ACC112 (cell line): Measurements from ENCODE around the gene LRP1B.
"Not testable (repeated sequence)": the region's sequence is repeated elsewhere in the genome, so short reads cannot be mapped to it uniquely, and the experiment has no call there.

ENCODE experiments used
- H2AFZ ChIP-seq: fragments of 200-600 bp; sonication (generic); one replicate; pipeline ENCODE4 v1.6.0; 2017; ENCODE audit warnings: antibody characterized with exemption, low read length; ENCODE audit not compliant: unreplicated experiment
- H3K27ac ChIP-seq: fragments of 200-600 bp; sonication (generic); 2 replicates; pipeline ENCODE4 v1.5.1; 2014; ENCODE audit warnings: low read depth, mild to moderate bottlenecking, antibody characterized with exemption, low read length, moderate library complexity
- H3K27me3 ChIP-seq: fragments of 200-600 bp; sonication (generic); 2 replicates; pipeline ENCODE4 v1.6.1; 2014; ENCODE audit warnings: mild to moderate bottlenecking, antibody characterized with exemption, low read length, moderate library complexity, mixed read lengths; ENCODE audit not compliant: insufficient read depth
- H3K36me3 ChIP-seq: fragments of 200-600 bp; sonication (generic); 2 replicates; pipeline ENCODE4 v1.6.1; 2016; ENCODE audit warnings: mild to moderate bottlenecking, antibody characterized with exemption, low read length, moderate library complexity, mixed read lengths; ENCODE audit not compliant: insufficient read depth
- H3K4me1 ChIP-seq: fragments of 200-600 bp; sonication (generic); one replicate; pipeline ENCODE4 v1.6.1; 2016; ENCODE audit warnings: low read length, mixed read lengths; ENCODE audit not compliant: insufficient read depth, unreplicated experiment, control insufficient read depth
- H3K4me3 ChIP-seq: fragments of 200-600 bp; sonication (generic); 2 replicates; pipeline ENCODE4 v1.5.1; 2014; ENCODE audit warnings: mild to moderate bottlenecking, low read depth, low read length
- H3K79me2 ChIP-seq: fragments of 200-600 bp; sonication (generic); one replicate; pipeline ENCODE4 v1.6.0; 2016; ENCODE audit warnings: low read length; ENCODE audit not compliant: control insufficient read depth, unreplicated experiment, insufficient read depth

LRP1B gene

DNA sequence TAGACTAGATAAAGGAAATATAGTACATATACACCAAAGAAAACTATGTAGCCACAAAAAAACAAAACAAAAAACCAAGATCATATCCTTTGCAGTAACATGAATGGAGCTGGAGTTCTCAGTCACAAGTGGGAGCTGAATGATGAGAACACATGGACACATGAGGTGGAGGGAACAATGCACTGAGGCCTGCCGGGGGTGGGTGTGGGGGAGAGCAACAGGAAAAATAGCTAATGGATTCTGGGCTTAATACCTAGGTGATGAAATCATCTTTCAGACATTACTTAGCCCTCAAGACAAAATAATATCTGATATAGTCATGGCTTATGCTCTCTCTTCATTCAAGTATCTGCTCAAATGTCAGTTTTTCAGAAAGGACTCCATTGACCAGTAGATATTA, 930.6 kb downstream of the LRP1B start:
- no peak overlapping the region for H3K4me3 ChIP-seq
- H3K4me1 ChIP-seq, result no peaks in the 10 kb centered on the region
- no peaks in the 10 kb centered on the region for H3K36me3 ChIP-seq
- no peak overlapping the region for H2AFZ ChIP-seq
- no peak overlapping the region for H3K27ac ChIP-seq
- no peaks in the 10 kb centered on the region for H3K79me2 ChIP-seq
- H3K27me3 ChIP-seq, result no peaks in the 10 kb centered on the region

DNA sequence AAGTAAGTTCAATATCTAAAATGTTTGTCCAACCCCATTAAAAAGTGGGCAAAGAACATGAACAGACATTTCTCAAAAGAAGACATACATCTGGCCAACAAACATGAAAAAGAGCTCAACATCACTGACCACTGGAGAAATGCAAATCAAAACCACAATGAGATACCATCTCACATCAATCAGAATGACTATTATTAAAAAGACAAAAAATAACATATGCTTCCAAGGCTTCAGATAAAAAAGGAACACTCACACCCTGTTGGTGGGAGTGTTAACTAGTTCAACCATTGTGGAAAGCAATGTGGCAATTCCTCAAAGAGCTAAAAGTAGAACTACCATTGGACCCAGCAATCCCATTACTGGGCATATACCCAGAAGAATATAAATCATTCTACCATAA, 931.1 kb downstream of the LRP1B start:
- H3K27me3 ChIP-seq, result no peaks in the 10 kb centered on the region
- H3K4me3 ChIP-seq, result no peak overlapping the region
- no peak overlapping the region for H2AFZ ChIP-seq
- H3K27ac ChIP-seq, result no peak overlapping the region
- H3K4me1 ChIP-seq, result no peaks in the 10 kb centered on the region
- no peaks in the 10 kb centered on the region for H3K36me3 ChIP-seq
- no peaks in the 10 kb centered on the region for H3K79me2 ChIP-seq

DNA sequence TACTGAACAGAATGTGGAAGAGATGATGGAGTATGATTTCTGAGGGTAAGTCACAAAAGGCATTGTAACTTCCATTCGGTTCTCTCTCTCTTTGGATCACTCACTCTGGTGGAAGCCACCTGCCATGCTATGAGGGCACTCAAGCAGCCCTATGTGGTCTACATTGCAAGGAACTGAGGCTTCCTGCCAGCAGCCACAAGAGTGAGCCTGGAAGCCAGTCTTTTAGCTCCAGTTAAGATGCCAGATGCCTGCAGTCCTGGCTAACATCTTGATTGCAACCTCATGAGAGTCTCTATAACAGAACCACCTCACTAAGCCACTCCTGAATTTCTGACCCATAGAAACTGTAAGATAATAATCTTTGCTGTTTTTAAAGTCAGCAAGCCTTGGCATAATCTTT, 935.7 kb downstream of the LRP1B start:
- Histone ChIP-seq H3K36me3 (no peaks in the 10 kb centered on the region), H3K4me1 (no peaks in the 10 kb centered on the region), H3K4me3 (no peak overlapping the region), H3K27ac (no peak overlapping the region), H3K79me2 (no peaks in the 10 kb centered on the region), H3K27me3 (no peaks in the 10 kb centered on the region), H2AFZ (no peak overlapping the region)

DNA sequence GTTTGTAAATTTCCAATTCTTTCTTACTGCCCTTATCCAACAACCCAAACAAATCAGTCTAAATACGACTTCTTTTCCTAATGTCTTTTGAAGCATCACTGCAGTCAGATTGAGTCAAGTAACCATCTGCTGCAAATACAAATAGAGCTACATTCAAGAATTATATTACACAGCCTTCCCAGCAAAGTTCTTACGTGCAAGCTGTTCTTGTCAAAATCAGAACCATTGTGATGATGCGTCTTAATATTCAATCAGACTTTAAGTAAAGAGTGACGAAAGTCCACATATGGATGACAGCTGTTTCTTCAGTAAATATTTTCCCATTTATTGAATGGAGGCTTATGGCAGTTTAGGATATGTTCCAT, 943.8 kb downstream of the LRP1B start:
- H3K4me1 ChIP-seq, result no peaks in the 10 kb centered on the region
- H3K27me3 ChIP-seq, result no peaks in the 10 kb centered on the region
- H3K27ac ChIP-seq, result no peak overlapping the region
- H3K4me3 ChIP-seq, result no peak overlapping the region
- no peak overlapping the region for H2AFZ ChIP-seq
- H3K79me2 ChIP-seq, result no peaks in the 10 kb centered on the region
- no peaks in the 10 kb centered on the region for H3K36me3 ChIP-seq

DNA sequence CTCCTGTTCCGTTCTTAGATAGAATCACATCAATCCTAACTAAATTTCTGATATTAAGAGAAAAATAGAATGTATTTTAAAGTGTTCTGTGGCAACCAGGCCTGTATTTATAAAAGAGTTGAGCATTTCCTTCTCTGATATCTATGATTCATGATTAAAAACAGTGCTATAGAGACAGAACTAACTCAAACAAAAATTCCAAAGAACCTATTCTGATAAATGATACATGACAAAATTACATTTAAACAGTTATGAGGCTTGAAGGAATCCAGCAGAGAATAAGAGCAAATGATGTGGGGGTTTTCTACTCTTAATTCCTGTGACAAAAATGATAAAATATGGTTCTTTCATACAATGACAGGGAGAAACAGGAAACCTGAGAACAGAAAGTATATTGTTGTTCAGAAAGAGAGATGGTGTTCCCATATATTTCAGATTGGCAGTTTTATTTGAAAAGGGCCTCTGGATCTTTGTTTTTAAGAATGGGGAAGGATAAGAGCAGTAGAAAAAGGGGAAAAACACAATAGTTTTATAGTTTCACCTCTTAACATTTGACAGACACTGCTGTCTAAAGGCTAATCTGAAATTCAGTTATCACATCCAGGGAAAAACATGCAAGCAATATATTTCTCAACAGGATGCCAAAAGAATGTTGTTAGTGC, 944.3 kb downstream of the LRP1B start:
- H3K4me3 ChIP-seq, result no peak overlapping the region
- H3K27ac ChIP-seq, result no peak overlapping the region
- no peaks in the 10 kb centered on the region for H3K79me2 ChIP-seq
- H3K27me3 ChIP-seq, result no peaks in the 10 kb centered on the region
- no peaks in the 10 kb centered on the region for H3K36me3 ChIP-seq
- no peak overlapping the region for H2AFZ ChIP-seq
- H3K4me1 ChIP-seq, result no peaks in the 10 kb centered on the region

DNA sequence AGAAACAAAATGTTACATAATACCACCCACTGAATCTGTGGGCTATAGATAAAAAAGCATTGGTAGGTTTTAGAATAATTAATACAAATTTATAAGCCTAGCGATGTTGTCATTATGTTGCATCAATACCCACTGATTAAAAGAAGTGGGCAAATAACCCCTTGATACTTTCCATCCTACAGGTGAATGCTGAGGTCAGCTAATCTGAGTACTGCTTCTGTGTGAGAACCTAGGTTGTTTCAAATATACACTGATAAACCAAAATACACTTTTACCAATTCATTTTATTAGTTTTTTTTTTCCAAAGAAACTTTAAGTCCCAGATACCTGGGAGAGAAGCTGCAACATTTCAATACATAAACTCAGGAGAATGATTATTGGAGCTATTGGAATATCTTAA, 948.6 kb downstream of the LRP1B start:
- no peaks in the 10 kb centered on the region for H3K79me2 ChIP-seq
- no peak overlapping the region for H3K27ac ChIP-seq
- H3K27me3 ChIP-seq, result no peaks in the 10 kb centered on the region
- H3K4me3 ChIP-seq, result no peak overlapping the region
- H3K4me1 ChIP-seq, result no peaks in the 10 kb centered on the region
- no peak overlapping the region for H2AFZ ChIP-seq
- H3K36me3 ChIP-seq, result no peaks in the 10 kb centered on the region

DNA sequence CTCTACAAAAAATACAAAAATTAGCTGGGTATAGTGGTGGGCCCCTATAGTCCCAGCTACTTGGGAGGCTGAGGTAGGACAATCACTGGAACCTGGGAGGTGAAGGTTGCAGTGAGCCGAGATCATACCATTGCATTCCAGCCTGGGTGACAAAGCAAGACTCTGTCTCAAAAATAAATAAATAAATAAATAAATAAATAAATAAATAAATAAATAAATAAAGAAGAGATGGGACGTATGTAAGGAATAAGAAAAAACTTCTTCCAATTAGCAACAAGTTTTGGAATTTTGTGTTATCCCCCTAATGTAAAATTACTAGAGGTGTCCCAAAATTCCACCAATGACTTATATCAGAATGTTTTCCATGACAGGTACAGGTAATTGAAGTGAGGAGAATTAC, 961.7 kb downstream of the LRP1B start:
- not testable (repeated sequence) for H3K4me3 ChIP-seq, H2AFZ ChIP-seq, H3K27me3 ChIP-seq, H3K79me2 ChIP-seq, H3K4me1 ChIP-seq, H3K36me3 ChIP-seq, H3K27ac ChIP-seq

DNA sequence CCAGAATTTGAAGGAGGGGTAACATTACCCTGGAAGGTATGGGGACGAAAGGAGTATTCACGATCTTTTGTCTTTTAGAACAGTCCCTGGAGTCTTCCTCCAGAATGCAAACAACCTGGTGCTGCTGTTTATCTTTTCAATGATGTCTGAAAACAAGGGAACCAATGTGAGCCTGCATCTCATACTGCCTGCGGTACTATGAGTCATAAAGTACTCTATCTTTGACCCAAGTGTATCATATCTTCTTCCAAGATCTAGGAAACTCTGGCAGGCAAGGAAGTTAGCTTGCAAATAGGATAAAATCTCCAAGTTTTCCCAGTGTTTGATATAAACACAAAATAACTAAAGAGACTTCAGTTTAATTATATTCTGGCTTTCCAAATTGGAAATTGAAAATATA, 968.5 kb downstream of the LRP1B start:
- Histone ChIP-seq H3K4me1 (no peaks in the 10 kb centered on the region), H3K27me3 (no peaks in the 10 kb centered on the region), H3K27ac (no peak overlapping the region), H2AFZ (no peak overlapping the region), H3K4me3 (no peak overlapping the region), H3K79me2 (no peaks in the 10 kb centered on the region), H3K36me3 (no peaks in the 10 kb centered on the region)

DNA sequence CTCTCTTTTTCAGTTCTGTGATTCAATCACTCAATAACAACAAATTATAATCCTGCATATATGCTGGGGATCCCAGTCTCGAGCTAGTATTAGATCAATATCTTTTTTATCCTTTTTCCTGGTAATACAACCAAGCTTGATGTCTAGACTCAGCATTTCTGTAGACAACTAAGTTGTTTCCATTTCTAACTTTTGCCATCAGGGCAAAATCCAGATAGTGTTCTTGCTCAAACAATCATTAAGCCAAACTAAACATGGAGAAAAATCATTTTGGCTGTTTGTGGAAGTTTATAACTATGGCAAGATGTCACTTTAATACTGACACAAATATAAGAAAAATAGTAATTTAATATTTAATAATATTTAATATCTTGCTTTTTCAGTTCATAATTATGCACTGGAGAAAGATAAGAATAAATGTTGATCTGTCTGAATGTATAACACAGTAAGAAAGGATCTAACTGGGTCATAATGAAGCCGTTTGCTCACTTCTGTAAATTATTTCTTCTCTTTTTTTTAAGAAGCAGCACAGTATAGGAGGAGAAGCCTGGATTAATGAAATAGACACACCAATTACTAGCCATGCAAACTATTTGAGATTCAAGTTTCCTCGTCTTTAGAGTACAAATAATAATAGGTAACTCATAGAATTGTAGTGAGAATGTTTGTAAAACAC, 979.1 kb downstream of the LRP1B start:
- H3K79me2 ChIP-seq, result no peaks in the 10 kb centered on the region
- no peaks in the 10 kb centered on the region for H3K4me1 ChIP-seq
- peak overlapping the region; percentile 58 for H2AFZ ChIP-seq
- no peaks in the 10 kb centered on the region for H3K27me3 ChIP-seq
- no peaks in the 10 kb centered on the region for H3K36me3 ChIP-seq
- no peak overlapping the region for H3K27ac ChIP-seq
- no peak overlapping the region for H3K4me3 ChIP-seq

DNA sequence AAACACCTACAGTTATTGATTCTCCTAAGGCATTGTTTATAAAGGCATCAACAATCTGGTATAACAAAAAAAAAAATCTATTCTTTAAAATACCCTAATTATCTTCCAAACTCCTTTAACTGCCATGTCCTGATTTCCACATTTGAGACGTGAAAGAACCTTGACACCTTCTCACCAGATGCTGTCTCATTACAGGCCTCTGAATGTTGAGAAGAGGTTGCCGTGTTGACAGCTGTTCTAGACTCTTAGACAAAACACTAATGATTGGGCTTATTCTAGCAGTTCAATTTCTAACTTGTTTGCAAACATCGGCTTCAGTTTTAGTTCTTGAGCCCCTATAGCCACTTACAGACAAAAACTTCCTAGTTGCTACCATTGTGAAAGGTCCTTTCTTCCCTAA, 988.8 kb downstream of the LRP1B start:
- Histone ChIP-seq H3K36me3 (no peaks in the 10 kb centered on the region), H3K4me3 (no peak overlapping the region), H3K79me2 (no peaks in the 10 kb centered on the region), H3K27me3 (no peaks in the 10 kb centered on the region), H3K4me1 (no peaks in the 10 kb centered on the region), H2AFZ (peak overlapping the region; percentile 19), H3K27ac (no peak overlapping the region)

DNA sequence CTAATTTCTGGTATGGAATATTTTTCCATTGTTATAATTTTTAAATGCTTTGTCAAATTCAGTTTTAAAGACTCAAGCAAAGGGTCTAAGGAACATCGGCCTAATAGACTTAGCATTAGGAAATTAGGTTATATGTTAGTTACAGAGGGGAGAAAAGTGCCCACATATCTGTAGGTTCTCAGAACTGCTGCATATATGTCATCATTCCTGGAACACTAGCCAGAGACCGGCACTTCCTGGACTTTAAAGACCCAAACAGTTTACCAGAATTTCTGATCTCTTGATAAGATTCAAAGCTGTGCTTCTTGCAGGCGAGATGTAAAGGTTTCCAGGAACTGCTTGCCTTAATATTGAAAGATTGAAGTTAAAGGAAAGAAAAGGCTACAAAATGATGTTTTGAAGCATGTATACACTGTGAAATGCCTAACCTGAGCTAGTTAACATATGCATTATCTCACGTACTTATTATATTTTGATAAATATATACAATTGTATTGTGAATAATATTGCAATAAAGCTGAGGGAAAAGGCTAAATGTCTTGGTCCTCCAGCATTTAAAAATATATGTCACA, 993.6 kb downstream of the LRP1B start:
- Histone ChIP-seq H3K27me3 (no peaks in the 10 kb centered on the region), H3K79me2 (no peaks in the 10 kb centered on the region), H3K27ac (no peak overlapping the region), H3K4me3 (no peak overlapping the region), H2AFZ (no peak overlapping the region), H3K36me3 (no peaks in the 10 kb centered on the region), H3K4me1 (no peaks in the 10 kb centered on the region)
